Non-pigmented ciliary epithelial cell (primary cell): ENCODE results near the gene SPINK5.

Experiments
- DNase-seq: peaks from one replicate; pipeline ENCODE4 v3.0.0-alpha.2; 2010; ENCODE audit warnings: low read depth

Gene SPINK5

DNA sequence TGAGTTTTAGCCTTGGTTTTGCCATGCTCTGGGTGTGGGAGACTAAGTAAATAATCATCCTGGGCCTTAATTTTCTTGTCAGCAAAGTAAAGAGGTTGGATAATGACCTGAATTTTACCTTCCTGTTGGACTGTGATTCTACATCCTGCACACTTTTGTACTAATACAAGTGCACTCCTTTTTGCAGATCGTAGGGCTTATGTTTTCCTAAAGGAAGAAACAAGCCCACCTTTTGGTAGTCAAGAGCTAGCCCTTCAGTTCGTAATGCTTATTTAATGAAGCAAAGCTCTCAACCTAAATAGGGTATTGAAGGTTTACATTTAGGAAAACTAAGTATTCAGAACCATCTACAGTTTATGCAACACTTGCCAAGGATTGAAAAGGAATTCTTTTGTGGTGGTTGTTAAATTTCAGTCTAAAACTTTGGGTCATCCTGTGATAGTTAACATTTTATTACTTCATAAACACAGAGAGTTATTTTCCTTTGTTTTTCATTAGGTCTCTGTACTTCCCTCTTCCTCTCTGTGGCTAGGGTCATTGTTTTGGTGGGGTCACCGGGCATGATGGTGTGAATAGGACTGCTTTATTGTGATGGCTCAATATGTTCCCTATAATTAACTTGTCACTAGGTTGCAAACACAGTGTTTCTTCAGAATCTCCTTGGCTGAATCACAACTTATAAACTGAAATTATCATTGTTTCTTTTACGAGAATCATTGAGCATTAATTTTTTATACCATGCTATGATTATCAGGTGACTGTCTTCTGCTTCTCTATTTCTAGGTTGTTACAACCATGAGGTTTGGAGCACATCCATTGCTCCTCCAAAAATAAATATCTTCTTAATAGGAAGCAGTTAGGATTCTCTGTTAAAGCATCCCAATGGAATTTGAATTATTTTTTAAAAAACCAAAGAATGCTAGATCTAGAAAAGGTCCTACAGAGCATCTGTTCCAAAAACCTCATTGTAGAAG, 28.5 kb downstream of the SPINK5 start:
- no peak for DNase-seq

DNA sequence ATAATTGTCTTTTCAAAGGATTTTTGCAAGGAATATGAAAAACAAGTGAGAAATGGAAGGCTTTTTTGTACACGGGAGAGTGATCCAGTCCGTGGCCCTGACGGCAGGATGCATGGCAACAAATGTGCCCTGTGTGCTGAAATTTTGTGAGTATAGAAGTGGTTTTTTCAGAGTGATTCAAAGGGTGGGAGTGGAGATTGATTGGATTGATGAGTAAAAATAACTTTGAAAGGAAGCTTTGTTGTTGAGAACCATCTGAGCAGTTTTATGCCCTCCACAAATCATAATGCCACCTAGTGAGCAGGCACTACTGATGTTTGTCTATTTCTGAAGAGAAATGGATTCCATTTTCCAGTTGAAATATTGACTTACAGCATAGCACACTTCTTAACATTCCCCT, 30.6 kb downstream of the SPINK5 start:
- no peak for DNase-seq

DNA sequence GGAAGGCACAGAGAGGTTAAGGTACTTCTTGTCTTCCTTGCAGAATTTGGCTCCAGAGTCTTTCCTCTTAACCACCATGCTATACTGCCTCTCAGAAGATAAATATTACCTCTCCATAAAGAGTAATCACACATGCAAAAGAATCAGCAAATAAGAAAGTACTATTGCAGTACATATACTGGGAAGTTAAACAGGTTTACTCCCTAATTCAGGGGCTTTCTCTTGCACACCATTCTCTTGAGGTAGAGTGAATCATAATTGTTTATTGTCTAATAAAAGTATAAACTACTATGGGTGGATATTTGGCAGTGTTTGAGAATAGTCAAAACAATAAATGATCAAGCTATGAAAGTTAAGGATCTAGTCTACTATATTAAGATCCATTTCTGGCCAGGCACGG, 40.4 kb downstream of the SPINK5 start:
- DNase-seq = no peak

DNA sequence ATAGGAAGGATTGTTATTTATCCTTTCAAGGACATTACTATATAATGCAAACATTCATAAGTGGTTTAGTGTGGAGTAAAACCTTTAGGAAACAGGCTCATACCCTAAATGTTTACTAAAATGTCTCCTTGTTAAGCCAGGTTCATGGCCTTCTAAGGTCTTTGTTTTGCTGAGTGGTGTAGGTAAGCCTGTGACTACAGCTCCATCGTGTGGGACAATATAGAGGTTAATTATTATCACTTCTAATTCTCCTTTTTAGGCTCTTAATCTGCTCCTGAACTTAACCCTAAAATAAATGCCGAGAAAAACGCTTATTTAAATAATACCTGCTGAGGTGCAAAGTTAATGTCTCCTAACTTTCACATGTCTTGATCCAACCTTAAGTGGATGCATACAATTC, 43.8 kb downstream of the SPINK5 start:
- no peak for DNase-seq

DNA sequence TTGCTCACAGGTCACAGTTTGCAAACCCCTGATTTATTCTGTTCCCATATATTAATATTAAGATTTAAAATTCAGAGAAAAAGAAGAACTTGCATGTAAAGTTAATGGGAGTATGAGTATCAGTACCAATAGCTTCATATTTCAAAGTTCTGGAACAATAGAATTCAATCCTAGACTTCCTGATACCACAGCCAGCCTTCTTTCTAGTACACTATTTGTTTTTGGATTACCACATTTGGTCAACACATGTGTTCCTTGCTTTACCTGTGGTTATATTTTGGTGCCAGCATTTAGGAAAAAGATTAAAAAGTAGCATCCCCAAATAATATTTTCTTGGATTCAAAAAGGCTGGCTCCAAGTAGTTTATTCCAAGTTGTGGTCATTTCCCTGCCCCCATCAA, 49.5 kb downstream of the SPINK5 start:
- DNase-seq = no peak

DNA sequence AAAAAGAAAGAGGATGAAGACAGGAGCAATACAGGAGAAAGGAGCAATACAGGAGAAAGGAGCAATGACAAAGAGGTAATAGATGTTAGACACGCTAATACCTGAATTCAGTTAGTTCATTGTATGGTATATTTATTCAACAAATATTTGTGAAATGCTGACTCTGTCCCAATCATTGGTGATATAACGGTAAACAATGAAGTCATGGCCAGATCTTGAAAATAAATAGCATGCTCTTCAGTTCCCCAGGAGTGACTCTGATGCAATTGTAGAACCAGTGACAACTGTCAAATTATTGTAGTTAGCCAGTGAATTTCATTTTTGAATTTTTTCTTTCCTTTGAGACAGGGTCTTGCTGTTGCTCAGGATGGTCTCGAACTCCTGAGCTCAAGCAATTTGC, 56.5 kb downstream of the SPINK5 start:
- DNase-seq = no peak

DNA sequence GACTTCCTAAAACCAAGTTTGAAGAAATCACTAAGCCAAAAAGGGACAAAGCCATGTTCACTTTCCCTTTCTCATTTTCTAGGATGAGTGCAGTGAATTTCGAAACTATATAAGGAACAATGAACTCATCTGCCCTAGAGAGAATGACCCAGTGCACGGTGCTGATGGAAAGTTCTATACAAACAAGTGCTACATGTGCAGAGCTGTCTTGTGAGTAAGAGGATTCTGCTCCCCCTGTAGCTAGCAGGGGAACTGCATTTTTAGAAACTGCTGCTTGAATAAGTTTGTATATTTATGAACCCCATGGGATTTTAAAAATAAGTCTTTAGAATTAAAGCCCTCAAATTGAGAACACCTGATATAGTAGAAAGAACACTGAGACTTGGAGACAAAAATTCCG, 61.9 kb downstream of the SPINK5 start:
- DNase-seq = no peak

DNA sequence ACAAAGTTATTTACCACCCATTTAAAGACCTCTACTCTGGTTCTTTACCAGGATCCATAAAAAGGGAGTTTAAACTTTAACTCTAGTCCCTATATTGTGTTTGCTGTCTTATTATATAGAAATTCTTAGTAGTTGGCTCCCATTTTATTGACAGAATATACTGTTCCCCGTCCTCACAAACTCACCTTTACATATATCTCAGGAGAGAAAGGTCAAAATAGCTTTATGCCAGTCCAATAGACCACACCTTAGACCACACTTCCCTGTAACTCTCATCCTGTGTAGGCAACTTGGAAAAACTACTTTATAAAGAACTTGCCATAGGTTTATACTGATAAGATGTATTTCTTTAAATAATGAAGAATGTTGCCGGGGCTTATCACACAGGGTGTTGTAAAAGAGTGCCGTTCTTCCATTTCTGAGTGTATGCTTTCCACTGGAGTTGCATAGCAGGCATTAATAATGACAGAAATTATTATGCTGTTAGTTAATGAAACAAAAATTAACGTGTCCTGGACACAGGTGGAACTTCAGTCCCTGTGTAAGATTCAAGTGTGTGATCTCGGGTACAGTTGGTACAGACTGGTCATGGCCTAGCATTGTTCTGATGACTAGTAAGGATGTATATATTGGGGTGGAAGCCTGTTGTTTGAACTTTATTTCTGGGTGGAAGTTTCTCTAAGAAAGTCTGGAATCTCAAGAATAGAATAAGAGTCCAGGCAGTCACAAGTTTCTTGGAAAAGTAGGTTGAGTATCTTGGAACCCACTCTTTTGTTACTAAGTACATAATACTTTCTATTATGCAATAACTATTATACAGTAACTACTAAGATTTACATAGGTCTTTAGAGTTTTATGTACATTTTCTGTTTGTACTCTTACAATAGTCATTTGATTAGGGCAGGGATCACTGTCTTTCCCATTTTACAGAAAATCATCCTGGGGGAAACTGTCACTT, 71.6 kb downstream of the SPINK5 start:
- no peak for DNase-seq

DNA sequence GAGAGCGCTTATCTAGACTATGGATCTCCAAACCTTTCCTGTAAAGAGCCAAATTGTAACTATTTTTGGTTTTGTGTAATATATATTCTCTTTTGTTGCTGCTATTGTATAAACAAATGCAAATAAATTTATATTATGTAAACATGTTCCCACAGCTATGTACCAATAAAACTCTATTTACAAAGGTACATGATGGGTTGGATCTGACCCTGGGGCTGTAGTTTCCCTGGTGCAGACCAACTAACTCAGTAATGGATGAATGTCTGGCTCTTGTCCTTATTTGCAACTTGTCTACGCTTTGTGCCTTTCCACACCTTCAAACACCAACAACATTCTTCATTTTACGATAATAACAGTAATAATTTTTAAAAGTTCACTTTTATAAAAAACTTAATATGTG, 77.1 kb downstream of the SPINK5 start:
- DNase-seq = no peak

DNA sequence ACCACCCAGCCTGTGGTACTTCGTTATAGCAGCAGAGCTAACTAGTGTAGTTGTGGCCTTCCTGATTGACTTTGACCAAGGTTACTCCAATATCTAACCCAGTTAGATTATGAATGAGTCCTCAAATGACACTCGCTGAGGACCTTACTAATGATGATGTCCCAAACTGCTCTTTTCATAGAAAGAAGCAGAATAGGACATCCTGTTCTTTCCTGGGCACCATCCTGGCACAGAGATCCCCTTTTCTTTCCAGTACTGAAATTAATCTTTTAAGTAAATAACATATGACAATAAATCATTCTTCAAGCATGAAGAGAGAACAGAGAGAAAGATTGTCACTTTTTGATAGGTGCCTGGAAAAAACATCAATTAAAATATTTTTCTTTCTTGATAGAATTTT, 77.9 kb downstream of the SPINK5 start:
- no peak for DNase-seq

DNA sequence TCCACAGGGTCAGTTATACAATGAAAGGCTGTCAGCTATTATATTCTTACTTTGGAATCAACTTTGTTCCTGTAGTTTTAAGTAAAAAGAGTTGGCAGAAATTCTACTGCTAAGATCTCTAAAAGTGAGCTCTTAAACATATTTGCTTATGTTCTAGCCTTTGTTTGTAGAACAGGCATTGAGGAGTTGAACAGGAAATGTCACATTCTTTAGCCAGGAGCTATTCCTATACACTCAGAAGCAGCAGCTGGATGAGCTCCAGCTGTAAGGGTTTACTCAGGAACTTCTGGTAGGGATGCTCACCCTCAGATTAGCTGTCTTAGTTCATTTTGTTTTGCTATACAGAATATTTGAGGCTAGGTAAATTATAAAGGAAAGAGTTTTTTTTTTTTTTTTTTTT, 82.1 kb downstream of the SPINK5 start:
- DNase-seq = peak; percentile 37

DNA sequence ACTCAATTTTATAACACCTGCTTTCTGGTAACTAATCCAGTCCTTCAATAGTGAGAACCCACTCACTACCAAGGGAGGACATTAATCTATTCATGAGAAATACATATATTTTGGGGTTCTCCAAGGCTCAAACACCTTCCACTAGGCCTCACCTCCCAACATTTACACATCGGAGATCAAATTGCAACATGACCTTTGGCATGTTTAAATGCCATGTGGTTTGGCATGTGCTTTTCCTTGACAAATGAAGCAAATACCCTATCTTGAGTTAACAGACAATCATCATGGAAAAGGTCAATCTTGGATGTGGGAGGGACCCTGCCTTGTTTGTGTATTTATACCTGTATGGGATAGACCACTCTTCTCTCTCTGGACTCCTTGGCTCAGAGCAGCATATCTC, 82.7 kb downstream of the SPINK5 start:
- DNase-seq = no peak

DNA sequence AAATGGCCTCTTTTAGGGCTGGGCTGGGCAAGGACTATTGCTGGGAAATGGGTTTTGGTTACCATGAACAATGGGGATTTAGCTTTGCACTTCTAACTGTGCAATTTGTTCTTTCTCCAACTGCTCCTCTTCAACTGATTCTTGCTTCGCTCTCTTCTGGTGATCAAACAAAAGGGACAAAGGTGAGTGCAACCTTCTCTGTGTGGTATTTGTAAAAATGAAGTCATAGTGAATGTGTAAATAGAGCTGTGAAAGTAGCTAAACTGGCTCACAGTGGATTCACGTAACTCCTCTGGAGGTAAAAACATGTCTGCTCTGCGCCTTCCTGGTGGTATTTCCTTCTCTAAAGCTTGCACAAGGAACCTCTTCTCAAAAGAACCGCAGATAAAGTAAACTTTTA, 83.6 kb downstream of the SPINK5 start:
- no peak for DNase-seq

DNA sequence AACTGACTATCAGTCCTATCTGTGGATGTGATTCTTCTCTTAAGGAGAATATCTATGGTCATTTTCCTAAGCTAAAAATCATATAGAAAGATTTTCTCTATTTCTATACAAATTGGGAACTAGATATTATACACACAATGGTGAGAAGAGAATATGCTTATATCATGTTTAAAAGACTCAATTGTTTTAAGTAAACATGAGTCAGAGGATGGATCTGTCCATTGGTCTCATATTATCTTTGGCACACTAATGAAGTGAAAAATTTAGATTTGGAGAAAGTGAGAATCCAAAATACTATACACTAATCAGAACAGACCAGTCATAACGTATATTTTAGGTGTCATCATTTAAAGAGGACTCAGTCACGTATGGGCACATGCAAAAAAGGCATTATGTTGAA, 88.1 kb downstream of the SPINK5 start:
- DNase-seq = no peak

DNA sequence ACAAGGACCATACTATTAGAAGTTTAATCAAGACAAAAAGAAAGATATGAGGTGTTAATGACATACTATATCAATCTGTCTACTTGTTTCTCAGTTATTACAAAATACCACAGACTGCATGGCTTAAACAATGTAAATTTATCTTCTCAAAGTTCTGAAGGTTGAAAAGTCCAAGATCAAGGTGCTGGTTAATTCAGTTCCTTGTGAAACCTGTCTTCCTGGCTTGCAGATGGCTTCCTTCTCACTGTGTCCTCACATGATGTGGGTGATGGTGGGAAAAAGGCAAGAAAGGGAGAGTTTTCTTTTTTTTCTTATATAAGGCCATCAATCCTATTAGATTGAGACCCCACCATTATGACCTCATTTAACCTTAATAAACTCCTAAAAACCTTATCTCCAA, 89.0 kb downstream of the SPINK5 start:
- no peak for DNase-seq

DNA sequence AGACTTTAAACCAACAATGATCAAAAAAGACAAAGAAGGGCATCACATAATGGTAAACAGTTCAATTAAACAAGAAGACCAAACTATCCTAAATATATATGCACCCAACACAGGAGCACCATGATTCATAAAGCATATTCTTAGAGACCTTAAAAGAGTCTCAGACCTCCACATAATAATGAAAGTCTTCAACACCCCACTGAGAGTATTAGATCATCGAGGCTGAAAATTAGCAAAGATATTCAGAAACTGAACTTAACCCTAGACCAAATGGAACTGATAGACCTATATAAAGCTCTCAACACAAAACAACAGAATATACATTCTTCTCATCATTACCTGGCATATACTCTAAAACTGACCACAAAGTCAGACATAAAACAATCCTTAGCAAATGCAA, 92.8 kb downstream of the SPINK5 start:
- no peak for DNase-seq

DNA sequence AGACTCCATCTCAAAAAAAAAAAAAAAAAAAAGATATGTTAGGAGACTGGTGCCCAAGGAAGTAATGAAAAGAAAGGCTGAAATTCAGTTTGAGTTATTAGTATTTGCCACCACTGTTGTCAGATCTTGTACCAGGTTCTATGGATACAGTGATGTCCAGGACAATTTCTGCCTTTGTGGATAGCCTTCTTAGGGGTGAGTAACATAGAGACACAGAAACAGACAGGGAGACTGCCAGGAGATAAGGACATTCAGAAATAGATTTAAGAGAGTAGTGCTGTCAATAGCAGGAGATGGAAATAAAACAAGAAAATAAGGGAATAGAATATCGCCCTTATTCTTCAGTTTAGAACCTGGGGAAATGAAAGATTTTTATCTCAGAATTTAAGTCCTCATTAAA, 98.3 kb downstream of the SPINK5 start:
- DNase-seq = no peak

DNA sequence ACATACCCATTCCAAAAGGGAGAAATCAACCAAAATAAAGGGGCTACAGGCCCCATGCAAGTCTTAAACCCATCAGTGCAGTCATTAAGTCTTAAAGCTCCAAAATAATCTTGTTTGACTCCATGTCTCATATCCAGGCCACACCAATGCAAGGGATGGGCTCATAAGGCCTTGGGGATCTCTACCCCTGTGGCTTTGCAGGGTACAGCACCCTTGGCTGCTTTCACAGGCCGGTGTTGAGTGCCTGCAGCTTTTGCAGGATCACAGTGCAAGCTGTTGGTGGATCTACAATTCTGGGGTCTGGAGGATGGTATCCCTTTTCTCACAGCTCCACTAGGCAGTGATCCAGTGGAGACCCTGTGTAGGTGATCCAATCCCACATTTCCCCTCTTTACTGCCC, 99.6 kb downstream of the SPINK5 start:
- no peak for DNase-seq

DNA sequence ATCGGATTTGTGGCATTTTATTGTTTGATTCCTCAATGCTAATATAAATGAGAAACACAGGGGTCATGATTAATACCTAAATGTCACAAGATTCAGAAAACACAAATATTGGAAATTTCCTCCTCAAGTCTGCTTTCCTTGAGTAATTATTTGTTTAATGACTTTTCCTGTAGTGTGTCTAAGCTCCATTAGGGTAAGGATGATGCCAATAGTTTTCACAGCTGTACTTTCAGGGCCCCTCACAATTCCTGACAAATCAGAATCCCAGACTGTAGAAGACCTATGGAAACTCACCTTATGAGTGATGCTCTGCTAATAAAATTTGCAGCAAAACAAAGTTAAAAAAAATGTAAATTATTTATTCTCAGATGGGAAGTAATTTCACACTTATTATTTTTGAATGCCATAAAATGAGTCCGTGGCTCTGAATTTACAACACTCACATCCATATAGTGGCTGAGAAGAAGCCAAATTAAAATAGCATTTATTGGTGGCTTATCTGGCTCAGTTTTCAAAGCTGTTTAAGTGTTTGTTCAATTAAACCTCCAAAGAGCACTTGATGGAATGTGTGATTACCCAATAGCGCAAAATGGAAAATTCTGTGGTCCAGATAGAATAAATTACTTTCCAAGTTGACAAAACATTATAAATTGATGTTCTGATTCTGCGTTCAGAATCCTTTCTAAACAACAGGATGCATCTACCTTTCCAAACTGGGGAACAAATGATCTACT, 102.9 kb downstream of the SPINK5 start:
- DNase-seq = no peak

DNA sequence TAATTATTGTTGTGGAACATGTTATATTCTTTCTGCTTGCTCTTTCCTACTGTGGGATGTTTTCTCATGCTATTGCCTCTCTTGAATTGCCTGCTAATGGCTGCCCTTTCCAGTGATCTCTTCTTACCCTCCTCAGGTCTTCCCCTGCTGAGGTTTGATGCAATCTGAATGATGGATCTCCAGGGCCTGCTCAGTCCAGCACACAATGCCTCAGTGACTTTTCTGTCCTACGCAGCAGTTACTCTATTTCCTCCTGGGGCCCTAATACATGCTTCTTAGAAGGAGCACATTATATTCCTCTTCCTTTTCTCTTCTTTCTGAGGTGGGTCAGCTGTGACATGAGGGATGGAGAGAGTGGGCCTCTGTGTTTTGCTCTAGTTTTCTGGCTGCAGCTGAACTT, 104.5 kb downstream of the SPINK5 start, which contains the start of gene SPINK14:
Gene SPINK14, plus strand, starts transcription at position 301 of the 400 bp plus-strand sequence. CDS start 1,187 bp downstream, outside the sequence.
- no peak for DNase-seq

DNA sequence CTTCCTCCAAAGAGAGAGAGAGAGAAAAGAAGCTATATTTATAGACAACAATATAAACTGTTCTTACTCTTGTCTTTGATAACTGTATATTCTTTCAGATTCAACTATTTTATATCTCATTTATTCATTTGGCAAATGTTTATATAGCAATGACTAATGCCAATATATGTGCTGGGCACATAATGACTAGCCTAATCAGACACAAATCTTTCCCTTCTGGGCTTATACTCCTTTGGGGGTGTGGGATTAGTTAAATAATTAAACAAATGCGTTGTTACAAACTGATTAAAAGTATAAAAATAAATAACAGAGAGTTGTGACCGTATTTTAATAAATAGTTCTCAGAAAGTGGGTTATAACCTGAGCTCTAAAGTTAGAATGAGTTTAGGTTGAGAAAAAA, 108.6 kb downstream of the SPINK5 start:
- no peak for DNase-seq

DNA sequence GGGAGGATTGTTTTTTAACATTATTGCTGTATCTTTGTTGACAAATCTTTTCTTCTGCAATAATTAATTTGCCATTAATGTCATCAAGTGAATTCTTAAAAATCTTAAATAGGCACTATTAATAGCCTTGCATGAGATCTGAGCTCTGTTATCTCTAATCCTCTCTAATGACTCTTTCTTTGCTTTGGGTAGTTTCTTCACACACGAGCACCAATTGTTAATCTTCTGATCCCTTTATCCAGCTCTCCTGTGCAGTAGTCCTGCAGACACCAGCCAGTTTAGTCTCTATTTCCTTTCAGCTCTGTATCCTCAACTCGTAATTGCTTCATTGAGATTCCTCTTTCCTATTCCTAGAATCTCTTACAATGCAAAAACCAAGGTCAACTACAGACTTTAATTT, 112.7 kb downstream of the SPINK5 start:
- no peak for DNase-seq
